DMS114 treated with DMSO at 0.1 percent for 48 hours (cell line): ENCODE results near the gene EML2.

ENCODE experiments used
- DNase-seq: peaks from one replicate; lab custom pipeline; 2025; ENCODE audit not compliant: unreplicated experiment; lab: John Stamatoyannopoulos, UW

The EML2 gene

GRCh38 chr19:45589768-45590167 is 49.4 kb downstream of the EML2 start:
- no peak for DNase-seq

- DNase-seq, result no peak
These were observed 51.3 kb downstream of the EML2 start for GRCh38 chr19:45587873-45588272.

GRCh38 chr19:45585158-45585577 is 54.0 kb downstream of the EML2 start:
- DNase-seq, result no peak

GRCh38 chr19:45584332-45585157 is 54.7 kb downstream of the EML2 start, which contains the start of gene OPA3:
TSS of gene OPA3 (minus strand) at chr19:45584802. CDS start at chr19:45584764, 38 bp downstream.
- DNase-seq, result peak; percentile 96

GRCh38 chr19:45581576-45581975 is 57.6 kb downstream of the EML2 start:
- no peak for DNase-seq

GRCh38 chr19:45578861-45579260 is 60.3 kb downstream of the EML2 start:
- no peak for DNase-seq

- DNase-seq, result no peak
These were observed 61.9 kb downstream of the EML2 start for GRCh38 chr19:45577111-45577905.

- DNase-seq, result no peak
These were observed 62.5 kb downstream of the EML2 start for GRCh38 chr19:45576682-45577081.

GRCh38 chr19:45575216-45575615 is 64.0 kb downstream of the EML2 start:
- no peak for DNase-seq

GRCh38 chr19:45574526-45574925 is 64.7 kb downstream of the EML2 start:
- no peak for DNase-seq

- DNase-seq, result no peak
These were observed 67.6 kb downstream of the EML2 start for GRCh38 chr19:45571457-45572220.

GRCh38 chr19:45569619-45570421 is 69.4 kb downstream of the EML2 start:
- DNase-seq, result no peak

GRCh38 chr19:45568732-45569131 is 70.5 kb downstream of the EML2 start:
- no peak for DNase-seq

- DNase-seq, result no peak
These were observed 71.6 kb downstream of the EML2 start for GRCh38 chr19:45567609-45568008.

- no peak for DNase-seq
These were observed 74.9 kb downstream of the EML2 start for GRCh38 chr19:45564131-45564780.

GRCh38 chr19:45560686-45561085 is 78.5 kb downstream of the EML2 start:
- no peak for DNase-seq

- DNase-seq, result no peak
These were observed 79.2 kb downstream of the EML2 start for GRCh38 chr19:45560038-45560437.
